GM12891 (cell line): ENCODE measurements around the gene MINK1.

Source experiments
- DNase-seq: peaks from one replicate; pipeline ENCODE4 v3.0.0; 2011; ENCODE audit warnings: low spot score; ENCODE audit not compliant: insufficient read length
- FAIRE-seq: peaks from 2 replicates; lab custom pipeline; 2011; peaks lifted over from hg19 to GRCh38; lab: Jason Lieb, UNC
- PAX5 ChIP-seq: IDR thresholded peaks from 2 replicates; pipeline ENCODE4 v1.6.1; 2011; ENCODE audit warnings: low read length, moderate library complexity, mild to moderate bottlenecking; ENCODE audit not compliant: insufficient read depth, severe bottlenecking
- POLR2A ChIP-seq: IDR thresholded peaks from 2 replicates; pipeline ENCODE4 v1.6.1; 2011; ENCODE audit warnings: low read depth, low read length, control low read depth
- POLR2AphosphoS5 ChIP-seq: IDR thresholded peaks from 2 replicates; pipeline ENCODE4 v1.6.1; 2011; ENCODE audit warnings: low read depth, low read length, control low read depth
- POU2F2 ChIP-seq: IDR thresholded peaks from 2 replicates; pipeline ENCODE4 v1.6.1; 2011; ENCODE audit warnings: low read depth, mild to moderate bottlenecking, control low read depth, low read length, moderate library complexity
- SPI1 ChIP-seq: IDR thresholded peaks from 2 replicates; pipeline ENCODE4 v1.6.1; 2011; ENCODE audit warnings: low read depth, low read length, control low read depth
- TAF1 ChIP-seq: IDR thresholded peaks from 2 replicates; pipeline ENCODE4 v1.6.1; 2011; ENCODE audit warnings: low read depth, low read length, control low read depth

Gene MINK1

DNA sequence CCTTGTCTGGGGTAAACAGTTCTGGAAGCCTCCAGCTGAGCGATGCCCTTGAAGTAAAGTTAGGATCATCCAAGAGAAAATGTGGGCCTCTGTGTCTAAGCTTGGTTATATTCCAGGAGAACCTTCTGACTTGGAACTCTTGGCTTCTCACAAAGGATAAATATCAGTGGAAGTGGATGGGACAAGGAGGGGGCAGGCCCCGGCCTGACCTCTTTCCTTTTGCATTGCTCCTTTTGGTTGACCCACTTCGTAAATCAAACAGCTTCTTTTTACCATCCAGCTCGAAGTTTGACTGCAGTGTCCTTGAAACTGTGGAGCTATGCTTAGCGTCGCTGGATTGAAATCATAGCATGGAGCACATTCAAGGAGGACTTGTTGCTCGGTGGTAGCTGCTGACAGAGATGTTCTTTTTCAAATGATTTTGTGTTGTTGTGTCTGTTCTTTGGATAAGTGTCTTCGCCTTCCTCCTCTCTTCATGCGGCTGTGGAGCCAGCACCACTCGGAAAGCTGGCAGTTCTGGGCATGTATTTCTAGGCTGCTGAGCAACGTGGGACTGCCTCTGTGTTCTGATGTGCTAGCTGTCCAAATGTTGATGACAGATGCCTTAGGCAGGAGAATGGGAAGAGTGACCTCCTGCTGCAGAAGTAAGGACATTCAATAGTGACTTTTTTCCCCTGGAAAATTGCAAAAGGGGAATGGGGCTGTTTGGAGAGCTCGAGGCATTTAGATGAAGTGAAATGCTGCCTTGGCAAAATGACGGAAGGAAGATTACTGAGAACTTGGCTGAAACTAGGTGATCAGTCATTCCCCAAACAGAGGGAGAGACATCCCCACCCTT, 4.5 kb downstream of the MINK1 start:
- TF ChIP-seq POU2F2 (no peak), PAX5 (no peak), POLR2AphosphoS5 (no peak), TAF1 (no peak)
- DNase-seq (no peak), FAIRE-seq (no peak)

GRCh38 chr17:4838309-4838785, 5.2 kb downstream of the MINK1 start:
- no peak for DNase-seq
- TF ChIP-seq POU2F2 = no peak
- no peak for TF ChIP-seq PAX5
- no peak for TF ChIP-seq POLR2AphosphoS5
- no peak for TF ChIP-seq TAF1
- no peak for TF ChIP-seq SPI1
- no peak for TF ChIP-seq POLR2A
- no peak for FAIRE-seq

- DNase-seq (no peak), FAIRE-seq (no peak)
- no peak for TF ChIP-seq TAF1
- no peak for TF ChIP-seq POLR2AphosphoS5
- no peak for TF ChIP-seq PAX5
- no peak for TF ChIP-seq POU2F2
- no peak for TF ChIP-seq POLR2A
- no peak for TF ChIP-seq SPI1
These were observed 6.1 kb downstream of the MINK1 start for GRCh38 chr17:4839221-4839620.

GRCh38 chr17:4839965-4840892, 7.1 kb downstream of the MINK1 start:
- FAIRE-seq (no peak), DNase-seq (no peak)
- TF ChIP-seq TAF1 (no peak), POLR2AphosphoS5 (no peak), POLR2A (no peak), PAX5 (no peak), SPI1 (no peak), POU2F2 (no peak)

GRCh38 chr17:4840893-4841242, 7.7 kb downstream of the MINK1 start:
- no peak for FAIRE-seq
- no peak for DNase-seq
- TF ChIP-seq SPI1 (no peak), POLR2AphosphoS5 (no peak), TAF1 (no peak), PAX5 (no peak), POU2F2 (no peak), POLR2A (no peak)

DNA sequence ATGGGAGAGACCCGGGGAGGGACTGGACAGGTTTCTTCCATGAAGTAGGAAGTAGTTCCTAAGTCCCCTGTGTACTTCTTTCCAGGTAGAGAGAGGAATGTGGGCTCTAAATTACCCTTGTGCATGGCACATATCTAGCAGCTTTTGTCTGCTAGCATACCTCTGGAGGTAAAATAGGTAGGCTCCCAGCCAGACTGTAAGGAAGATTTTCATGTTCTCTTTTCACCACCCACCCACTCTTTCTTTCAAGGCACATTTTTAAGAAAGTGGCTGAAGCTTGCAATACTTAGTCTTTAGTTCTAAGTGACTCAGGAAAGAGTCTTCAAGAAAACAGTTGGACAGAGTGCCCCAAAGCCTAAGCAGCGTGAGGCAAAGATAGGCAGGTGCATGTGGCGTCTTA, 9.2 kb downstream of the MINK1 start:
- no peak for TF ChIP-seq PAX5
- TF ChIP-seq SPI1 = no peak
- TF ChIP-seq POLR2A = no peak
- TF ChIP-seq POLR2AphosphoS5 = no peak
- TF ChIP-seq POU2F2 = no peak
- no peak for TF ChIP-seq TAF1
- FAIRE-seq (no peak), DNase-seq (no peak)

DNA sequence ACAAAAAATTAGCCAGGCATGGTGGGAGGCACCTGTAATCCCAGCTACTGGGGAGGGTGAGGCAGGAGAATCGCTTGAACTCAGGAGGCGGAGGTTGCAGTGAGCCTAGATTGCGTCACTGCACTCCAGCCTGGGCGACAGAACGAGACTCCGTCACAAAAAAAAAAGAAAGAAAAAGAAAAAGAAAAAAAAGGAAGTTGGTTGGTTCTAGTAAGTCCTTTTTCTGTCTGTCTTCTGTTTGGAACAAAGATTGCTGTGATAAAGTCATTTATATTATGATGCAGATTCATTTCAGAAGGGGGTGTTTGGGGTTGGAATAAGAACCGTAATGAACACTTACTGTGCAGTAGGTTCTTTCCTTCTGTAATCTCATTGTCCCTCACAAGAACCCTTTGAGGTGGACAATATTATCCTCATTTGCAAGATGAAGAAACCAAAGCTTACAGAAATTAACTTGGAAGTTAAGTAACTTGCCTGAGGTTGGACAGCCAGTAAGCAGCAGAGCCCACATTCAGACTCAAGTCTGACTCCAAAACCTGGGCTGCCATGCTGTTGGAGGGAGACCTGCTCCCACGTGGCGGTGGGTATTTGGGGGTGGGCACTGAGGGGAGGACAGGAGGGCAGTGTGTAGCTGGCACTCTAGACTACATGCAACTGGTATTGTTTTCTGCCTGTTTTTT, 10.3 kb downstream of the MINK1 start:
- no peak for TF ChIP-seq PAX5
- TF ChIP-seq POLR2AphosphoS5 = no peak
- no peak for TF ChIP-seq SPI1
- TF ChIP-seq TAF1 = no peak
- no peak for DNase-seq
- FAIRE-seq = no peak

DNA sequence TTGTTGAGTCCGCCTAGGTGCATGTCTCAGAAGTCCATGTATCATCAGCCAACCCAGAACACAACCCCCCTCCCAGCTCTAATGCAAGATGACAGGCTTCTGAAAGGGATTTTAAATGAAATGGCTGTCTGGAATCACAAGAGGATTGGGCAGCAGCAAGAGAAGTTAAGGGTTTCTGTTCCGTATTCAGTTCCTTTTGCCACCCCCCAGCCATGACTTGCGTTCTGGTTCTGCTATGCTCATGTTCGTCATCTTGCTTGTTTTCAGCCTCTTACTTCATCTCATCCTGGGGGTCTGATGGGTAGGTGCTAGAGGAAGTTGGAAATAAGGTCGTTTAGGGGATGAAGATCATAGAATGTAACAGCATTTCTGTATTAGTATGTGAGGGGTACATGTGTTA, 12.0 kb downstream of the MINK1 start:
- TF ChIP-seq SPI1 (no peak), POLR2A (no peak), POU2F2 (no peak), PAX5 (no peak), TAF1 (no peak), POLR2AphosphoS5 (no peak)
- DNase-seq (no peak), FAIRE-seq (no peak)

DNA sequence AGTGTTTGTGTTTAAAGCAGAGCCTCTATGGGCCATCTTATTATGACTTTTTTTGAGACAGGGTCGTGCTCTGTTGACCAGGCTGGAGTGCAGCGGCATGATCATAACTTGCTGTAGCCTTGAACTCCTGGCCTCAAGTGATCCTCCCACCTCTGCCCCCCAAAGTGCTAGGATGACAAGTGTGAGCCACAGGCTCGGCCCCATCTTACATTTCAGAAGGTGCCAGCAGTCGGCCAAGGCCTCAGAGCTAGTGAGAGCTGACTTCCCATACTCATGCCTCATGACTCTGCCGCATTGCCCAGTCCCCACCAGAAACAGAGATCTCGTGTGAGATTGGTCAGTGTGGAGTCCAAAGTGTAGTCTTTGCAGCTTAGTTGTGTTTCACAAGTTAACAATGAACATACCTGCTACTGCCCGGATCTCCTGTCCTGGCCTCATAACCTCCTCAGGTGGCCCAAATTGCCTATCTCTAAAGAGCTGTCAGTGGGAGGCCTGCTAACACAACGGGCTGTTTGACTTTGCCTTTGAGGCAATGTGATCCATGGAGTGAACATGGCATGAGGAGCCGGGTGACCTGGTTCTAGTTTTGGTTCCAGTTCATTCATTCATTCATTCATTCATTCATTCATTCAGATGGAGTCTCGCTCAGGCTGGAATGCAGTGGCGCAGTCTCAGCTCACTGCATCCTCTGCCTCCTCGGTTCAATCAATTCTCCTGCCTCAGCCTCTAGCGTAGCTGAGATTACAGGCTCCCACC, 13.7 kb downstream of the MINK1 start:
- TF ChIP-seq SPI1 (no peak), PAX5 (no peak), POU2F2 (no peak), POLR2A (no peak), POLR2AphosphoS5 (no peak), TAF1 (no peak)
- FAIRE-seq = peak; percentile 16

More for the DNA sequence above, 13.7 kb downstream of the MINK1 start:
- no peak for DNase-seq
